AG04449 (cell line): Measurements from ENCODE around the gene CFAP44.
"Not testable (repeated sequence)": the region's sequence is repeated elsewhere in the genome, so short reads cannot be mapped to it uniquely, and the experiment has no call there.

Experiments used
- CTCF ChIA-PET: fragments of 350-600 bp; formaldehyde crosslinking; extraction: SDS; loops from one replicate; lab custom pipeline; 2021; ENCODE audit warnings: antibody characterized with exemption; lab: Yijun Ruan, JAX
- POLR2A ChIA-PET: fragments of 400-600, 350-600 bp; formaldehyde crosslinking; extraction: SDS; loops from one replicate; lab custom pipeline; 2020; ENCODE audit warnings: antibody characterized with exemption, inconsistent platforms; lab: Yijun Ruan, JAX
- DNase-seq: peaks from one replicate; pipeline ENCODE4 v3.0.0-alpha.2; 2010; ENCODE audit warnings: low read depth, low spot score
- H3K4me3 ChIP-seq: 2 replicates; pipeline ENCODE4 v1.5.1; 2011; ENCODE audit warnings: low read depth, mild to moderate bottlenecking, control low read depth, low read length
- TF ChIP-seq, protein P1 (sequence below): IDR thresholded peaks from one replicate; pipeline ENCODE4 v1.5.1; 2011; ENCODE audit warnings: mild to moderate bottlenecking, moderate library complexity, low read length, control low read depth, inconsistent platforms; ENCODE audit not compliant: insufficient read depth; ENCODE audit errors: missing control alignments

The CFAP44 gene

GRCh38 chr3:113441051-113441770 lies at the start of gene CFAP44:
Gene CFAP44, minus strand, starts transcription at chr3:113441493. Its CDS starts 7,829 bp downstream, at chr3:113433664.
- POLR2A ChIA-PET: no interaction called here
- peak within 1 kb of the TSS; percentile 52 for H3K4me3 ChIP-seq
- no peak for DNase-seq

DNA sequence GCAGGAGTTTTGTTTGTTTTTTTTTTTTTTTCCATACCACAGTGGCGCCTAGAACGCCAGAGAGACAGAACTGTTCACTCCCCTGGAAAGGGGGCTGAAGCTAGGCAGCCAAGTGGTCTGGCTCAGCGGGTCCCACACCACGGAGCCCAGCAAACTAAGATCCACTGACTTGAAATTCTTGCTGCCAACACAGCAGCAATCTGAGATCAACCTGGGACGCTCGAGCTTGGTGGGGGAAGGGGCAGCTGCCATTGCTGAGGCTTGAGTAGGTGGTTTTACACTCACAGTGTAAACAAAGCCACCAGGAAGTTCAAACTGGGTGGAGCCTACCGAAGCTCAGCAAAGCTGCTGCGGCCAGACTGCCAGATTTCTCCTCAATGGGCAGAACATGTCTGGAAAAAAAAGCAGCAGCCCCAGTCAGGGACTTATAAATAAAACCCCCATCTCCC lies 43.9 kb upstream of the CFAP44 start:
- TF ChIP-seq, protein P1, sequence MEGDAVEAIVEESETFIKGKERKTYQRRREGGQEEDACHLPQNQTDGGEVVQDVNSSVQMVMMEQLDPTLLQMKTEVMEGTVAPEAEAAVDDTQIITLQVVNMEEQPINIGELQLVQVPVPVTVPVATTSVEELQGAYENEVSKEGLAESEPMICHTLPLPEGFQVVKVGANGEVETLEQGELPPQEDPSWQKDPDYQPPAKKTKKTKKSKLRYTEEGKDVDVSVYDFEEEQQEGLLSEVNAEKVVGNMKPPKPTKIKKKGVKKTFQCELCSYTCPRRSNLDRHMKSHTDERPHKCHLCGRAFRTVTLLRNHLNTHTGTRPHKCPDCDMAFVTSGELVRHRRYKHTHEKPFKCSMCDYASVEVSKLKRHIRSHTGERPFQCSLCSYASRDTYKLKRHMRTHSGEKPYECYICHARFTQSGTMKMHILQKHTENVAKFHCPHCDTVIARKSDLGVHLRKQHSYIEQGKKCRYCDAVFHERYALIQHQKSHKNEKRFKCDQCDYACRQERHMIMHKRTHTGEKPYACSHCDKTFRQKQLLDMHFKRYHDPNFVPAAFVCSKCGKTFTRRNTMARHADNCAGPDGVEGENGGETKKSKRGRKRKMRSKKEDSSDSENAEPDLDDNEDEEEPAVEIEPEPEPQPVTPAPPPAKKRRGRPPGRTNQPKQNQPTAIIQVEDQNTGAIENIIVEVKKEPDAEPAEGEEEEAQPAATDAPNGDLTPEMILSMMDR: no peak
- ChIA-PET POLR2A (no interaction called here), CTCF (interaction anchor here (1.2 kb wide), 1 partner anchor 9 kb away, joined by 5 read pairs; no protein-coding TSS in a partner anchor)
- H3K4me3 ChIP-seq: no peak overlapping the region
- no peak for DNase-seq

More at GRCh38 chr3:113441051-113441770, at the start of gene CFAP44:
- CTCF ChIA-PET: no interaction called here
- TF ChIP-seq, protein P1: no peak

- no peak for DNase-seq
- ChIA-PET CTCF (interaction anchor here (2.6 kb wide), 1 partner anchor 25 kb away, joined by 10 read pairs; no protein-coding TSS in a partner anchor), POLR2A (no interaction called here)
- TF ChIP-seq, protein P1: no peak
- H3K4me3 ChIP-seq: no peak overlapping the region
Measured at GRCh38 chr3:113468539-113468938, 27.2 kb upstream of the CFAP44 start.

- no peak overlapping the region for H3K4me3 ChIP-seq
- CTCF ChIA-PET: no interaction called here
- TF ChIP-seq, protein P1: no peak
- DNase-seq: no peak
- POLR2A ChIA-PET: no interaction called here
Measured at GRCh38 chr3:113461488-113461887, 20.2 kb upstream of the CFAP44 start.

DNA sequence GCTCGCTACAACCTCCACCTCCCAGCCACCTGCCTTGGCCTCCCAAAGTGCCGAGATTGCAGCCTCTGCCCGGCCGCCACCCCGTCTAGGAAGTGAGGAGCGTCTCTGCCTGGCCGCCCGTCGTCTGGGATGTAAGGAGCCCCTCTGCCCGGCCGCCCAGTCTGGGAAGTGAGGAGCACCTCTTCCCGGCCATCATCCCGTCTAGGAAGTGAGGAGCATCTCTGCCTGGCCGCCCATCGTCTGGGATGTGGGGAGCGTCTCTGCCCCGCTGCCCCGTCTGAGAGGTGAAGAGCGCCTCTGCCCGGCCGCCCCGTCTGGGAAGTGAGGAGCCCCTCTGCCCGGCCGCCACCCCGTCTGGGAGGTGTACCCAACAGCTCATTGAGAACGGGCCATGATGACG lies 17.3 kb upstream of the CFAP44 start:
- H3K4me3 ChIP-seq, CTCF ChIA-PET, DNase-seq, POLR2A ChIA-PET: not testable (repeated sequence)

DNA sequence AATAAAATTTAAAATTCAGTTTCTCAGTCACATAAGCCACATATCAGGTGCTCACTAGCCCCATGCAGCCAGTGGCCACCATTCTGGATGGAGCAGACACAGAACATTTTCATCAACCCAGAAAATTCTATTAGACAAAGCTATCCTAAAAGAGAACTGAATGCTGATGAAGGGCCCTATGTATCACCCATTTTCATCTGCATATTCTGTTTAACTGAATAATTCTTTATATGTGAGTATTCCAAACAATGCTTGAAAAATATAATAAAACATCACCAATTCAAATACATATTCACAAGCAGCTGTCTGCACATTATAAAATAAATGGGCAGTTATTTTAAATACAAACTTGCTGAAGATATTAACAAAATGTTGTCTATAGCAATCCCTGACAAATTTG lies 14.2 kb upstream of the CFAP44 start:
- no peak overlapping the region for H3K4me3 ChIP-seq
- TF ChIP-seq, protein P1: no peak
- ChIA-PET POLR2A (no interaction called here), CTCF (interaction anchor here (1.1 kb wide), 1 partner anchor 38 kb away, joined by 4 read pairs; no protein-coding TSS in a partner anchor)
- DNase-seq: no peak
